GM23248 (cell line): ENCODE data around the gene CCDC8. TPM values are rescaled to one million over a fixed set of nuclear protein-coding genes. Genes with fewer than 3 reads are reported as not detected.
"Not testable (repeated sequence)": the region's sequence is repeated elsewhere in the genome, so short reads cannot be mapped to it uniquely, and the experiment has no call there.

Experiments used
- DNase-seq: peaks from one replicate; pipeline ENCODE4 v3.0.0-alpha.2; 2015
- H2AFZ ChIP-seq: fragments of 200-600 bp; sonication (generic); 2 replicates; pipeline ENCODE4 v1.6.1; 2016; ENCODE audit warnings: antibody characterized with exemption
- H3F3A ChIP-seq: fragments of 200-600 bp; sonication (generic); 2 replicates; pipeline ENCODE4 v1.6.1; 2016; ENCODE audit warnings: mild to moderate bottlenecking, antibody characterized with exemption, mixed run types; ENCODE audit not compliant: insufficient read depth
- H3K27ac ChIP-seq: fragments of 200-600 bp; sonication (generic); 2 replicates; pipeline ENCODE4 v1.5.1; 2016; ENCODE audit warnings: mild to moderate bottlenecking
- H3K27me3 ChIP-seq: fragments of 200-600 bp; sonication (generic); replicated peaks from 2 replicates; pipeline ENCODE4 v1.6.1; 2016; ENCODE audit warnings: mild to moderate bottlenecking; ENCODE audit not compliant: insufficient read depth
- H3K36me3 ChIP-seq: fragments of 200-600 bp; sonication (generic); 2 replicates; pipeline ENCODE4 v1.6.1; 2016; ENCODE audit warnings: low read depth, mild to moderate bottlenecking
- H3K4me1 ChIP-seq: fragments of 200-600 bp; sonication (generic); 2 replicates; pipeline ENCODE4 v1.6.1; 2016; ENCODE audit warnings: mild to moderate bottlenecking; ENCODE audit not compliant: insufficient read depth
- H3K4me2 ChIP-seq: fragments of 200-600 bp; sonication (generic); one replicate; pipeline ENCODE4 v1.6.1; 2016; ENCODE audit warnings: mild to moderate bottlenecking; ENCODE audit not compliant: unreplicated experiment
- H3K4me3 ChIP-seq: fragments of 200-600 bp; sonication (generic); 2 replicates; pipeline ENCODE4 v1.5.1; 2016; ENCODE audit warnings: mild to moderate bottlenecking
- H3K79me2 ChIP-seq: fragments of 200-600 bp; sonication (generic); 2 replicates; pipeline ENCODE4 v1.6.1; 2016; ENCODE audit warnings: mild to moderate bottlenecking; ENCODE audit not compliant: insufficient read depth
- H3K9ac ChIP-seq: fragments of 200-600 bp; sonication (generic); 2 replicates; pipeline ENCODE4 v1.6.1; 2016; ENCODE audit warnings: mild to moderate bottlenecking
- H3K9me2 ChIP-seq: fragments of 200-600 bp; sonication (generic); 2 replicates; pipeline ENCODE4 v1.6.1; 2016; ENCODE audit warnings: mixed run types, mild to moderate bottlenecking, moderate library complexity; ENCODE audit not compliant: insufficient read depth
- H3K9me3 ChIP-seq: fragments of 200-600 bp; sonication (generic); one replicate; pipeline ENCODE4 v1.6.1; 2017; ENCODE audit warnings: low read depth
- H4K20me1 ChIP-seq: fragments of 200-600 bp; sonication (generic); 2 replicates; pipeline ENCODE4 v1.6.0; 2016; ENCODE audit not compliant: insufficient read depth
- EZH2 ChIP-seq: fragments of 200-600 bp; sonication (generic); IDR thresholded peaks from 2 replicates; pipeline ENCODE4 v1.6.1; 2018; ENCODE audit warnings: antibody characterized with exemption, mild to moderate bottlenecking; ENCODE audit not compliant: insufficient read depth, poor library complexity, severe bottlenecking
- EZH2phosphoT487 ChIP-seq: fragments of 200-600 bp; sonication (generic); IDR thresholded peaks from 2 replicates; pipeline ENCODE4 v1.6.1; 2018; ENCODE audit warnings: antibody characterized with exemption, moderate library complexity, mild to moderate bottlenecking, low read depth; ENCODE audit not compliant: insufficient read depth
- WGBS, 2 experiments: methylation state at CpG; one replicate each; pipeline ENCODE4 v1.1.6; 2015 to 2017; ENCODE audit warnings: low lambda C conversion rate in 2 of 2, low coverage in 1 of 2; ENCODE audit errors: missing lambda C conversion rate in 2 of 2; 5-methylcytosine and 5-hydroxymethylcytosine counted together
- in situ Hi-C: fragments of 300-500 bp; cut with MboI; formaldehyde crosslinking; loops from 2 replicates; pipeline ENCODE4 v1.15.0; 2020
- polyA plus RNA-seq: library from polyadenylated mRNA; unstranded; fragments of >200 nt; fragmentation: Nextera tagmentation; extraction: Ambion mirVana; gene quantifications from 2 replicates; pipeline ENCODE4 v1.2.1, GENCODE V29; 2016
- total RNA-seq: library from RNA; depleted of rRNA; stranded (reverse); fragments of >200 nt; shearing (Covaris generic); gene quantifications from 2 replicates; pipeline ENCODE4 v1.2.3, GENCODE V29; 2014

Gene CCDC8
- total and polyA plus RNA-seq, 2 experiments from 2014 or later = 6.0 to 10.1 TPM

DNA sequence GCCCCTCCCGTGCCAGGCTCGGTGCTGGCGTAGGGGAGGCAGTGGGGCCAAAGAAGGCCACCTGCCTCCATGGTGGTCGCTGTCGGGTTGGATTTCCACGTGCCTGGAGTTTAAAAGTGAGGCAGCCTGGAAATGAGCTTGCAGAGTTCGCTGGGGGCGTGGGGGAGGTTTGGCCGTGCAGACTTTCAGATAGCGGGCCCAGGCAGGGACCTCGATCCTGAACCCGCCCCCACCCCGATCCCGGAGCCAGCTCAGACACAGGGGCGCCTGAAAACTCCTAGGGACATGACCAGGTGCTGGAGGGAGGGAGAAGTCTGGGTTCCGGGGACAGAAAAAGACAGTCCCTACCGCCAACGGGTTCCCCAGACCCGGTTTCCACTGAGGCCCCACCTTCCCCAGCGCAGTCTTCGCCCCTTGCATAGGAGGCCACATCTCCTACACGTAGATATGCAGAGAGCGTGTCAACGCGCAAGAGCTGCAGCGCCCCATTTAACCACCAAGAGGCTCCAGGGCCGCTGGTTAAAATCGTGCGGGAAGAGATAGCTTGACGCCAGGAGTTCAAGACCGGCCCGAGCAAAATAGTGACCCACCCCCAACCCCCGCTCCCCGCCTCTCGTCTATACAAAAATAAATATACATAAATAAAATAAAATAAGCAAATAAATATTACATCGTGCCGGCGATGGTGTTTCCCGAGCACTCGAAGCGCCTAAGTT is 8.5 kb downstream of the CCDC8 start:
- H2AFZ ChIP-seq = no peak overlapping the region

DNA sequence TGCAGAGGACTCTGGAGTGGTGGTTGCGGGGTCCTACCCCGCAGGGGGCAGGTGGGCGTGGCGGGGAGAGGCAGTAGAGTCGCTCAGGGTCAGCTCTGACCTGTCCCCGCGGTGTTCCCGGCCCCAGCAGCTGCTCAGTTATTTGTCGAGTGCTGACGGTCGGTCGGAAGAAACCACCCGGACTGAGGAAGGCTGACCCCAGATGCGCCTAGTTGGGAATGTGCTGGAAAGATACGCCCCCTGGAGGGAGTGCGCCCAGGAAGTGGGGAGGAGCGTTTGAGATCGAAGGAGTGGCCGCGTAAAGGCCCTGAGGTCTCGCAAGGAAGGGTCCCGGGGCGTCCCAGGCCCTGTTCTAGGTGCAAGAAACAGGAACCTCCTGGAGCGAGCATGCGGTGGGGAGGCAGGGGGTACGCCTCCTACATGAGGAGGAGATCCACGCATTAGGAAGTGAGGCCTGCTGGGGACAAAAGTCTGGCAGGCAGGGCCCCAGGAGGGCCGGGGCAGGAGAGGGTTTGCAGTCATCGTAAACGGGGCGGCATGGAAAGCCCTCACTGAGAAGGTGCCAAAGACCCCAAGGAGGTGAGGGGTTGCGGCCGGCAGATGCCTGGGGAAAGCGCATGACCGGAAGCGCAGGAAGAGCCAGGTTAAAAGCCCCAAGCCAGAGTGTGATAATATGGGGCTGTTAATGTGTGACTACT is 9.2 kb downstream of the CCDC8 start:
- WGBS, 2 experiments = 16 to 18% methylated on average over 36 of the region's 36 CpGs
- Histone ChIP-seq H2AFZ (peak overlapping the region; percentile 66), H3K27me3 (peaks cover 4% of the 10 kb centered on the region; the same call in 1 of the 2 replicates), H3K9me2 (no peaks in the 10 kb centered on the region), H3K4me2 (no peak overlapping the region), H3K9me3 (no peaks in the 10 kb centered on the region), H3K9ac (no peak overlapping the region), H3K79me2 (no peaks in the 10 kb centered on the region), H3K36me3 (no peaks in the 10 kb centered on the region), H4K20me1 (no peaks in the 10 kb centered on the region), H3K27ac (no peak overlapping the region), H3K4me1 (peaks cover 6% of the 10 kb centered on the region; the same call in 1 of the 2 replicates), H3K4me3 (no peak overlapping the region; the same call in 1 of the 2 replicates), H3F3A (no peaks in the 10 kb centered on the region)
- TF ChIP-seq EZH2phosphoT487 (no peak), EZH2 (no peak)
- DNase-seq = peak; percentile 38
- in situ Hi-C loops = loop anchor here (5.0 kb wide), 1 partner anchor 83 kb away; no protein-coding TSS in a partner anchor

More for the DNA sequence above, 8.5 kb downstream of the CCDC8 start:
- no peak for DNase-seq
- Histone ChIP-seq H3K79me2 (no peaks in the 10 kb centered on the region), H3K27ac (no peak overlapping the region), H3K27me3 (peaks cover 4% of the 10 kb centered on the region; the same call in 1 of the 2 replicates), H3K9me3 (no peaks in the 10 kb centered on the region), H4K20me1 (no peaks in the 10 kb centered on the region), H3F3A (no peaks in the 10 kb centered on the region), H3K4me2 (no peak overlapping the region), H3K4me1 (peaks cover 6% of the 10 kb centered on the region; the same call in 1 of the 2 replicates), H3K4me3 (no peak overlapping the region), H3K9ac (no peak overlapping the region), H3K36me3 (no peaks in the 10 kb centered on the region), H3K9me2 (no peaks in the 10 kb centered on the region)
- in situ Hi-C loops = loop anchor here (5.0 kb wide), 1 partner anchor 82 kb away; no protein-coding TSS in a partner anchor
- WGBS, 2 experiments = 66 to 72% methylated on average over 33 to 38 of the region's 41 CpGs
- TF ChIP-seq EZH2phosphoT487 (no peak), EZH2 (no peak)

DNA sequence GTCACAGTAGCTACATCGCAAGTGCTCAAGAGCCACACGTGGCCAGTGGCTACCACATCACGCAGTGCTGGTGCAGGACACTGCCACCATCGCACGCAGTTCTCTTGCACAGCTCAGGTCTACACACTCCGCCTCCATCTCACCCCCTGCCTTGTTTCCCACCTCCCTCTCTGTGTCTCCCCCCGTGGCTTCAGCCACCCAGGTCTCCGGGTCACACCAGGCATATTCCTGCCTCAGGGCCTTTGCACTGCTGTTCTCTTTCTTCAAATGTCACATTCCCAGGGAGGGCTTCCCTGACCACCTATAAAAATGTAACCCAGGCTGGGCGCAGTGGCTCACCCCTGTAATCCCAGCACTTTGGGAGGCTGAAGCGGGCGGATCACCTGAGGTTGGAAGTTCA is 10.6 kb downstream of the CCDC8 start:
- no peak overlapping the region for H3K4me3 ChIP-seq
- H3K27ac ChIP-seq = no peak overlapping the region
- H3K9me2 ChIP-seq = no peaks in the 10 kb centered on the region
- no peak for DNase-seq
- TF ChIP-seq EZH2phosphoT487 (no peak), EZH2 (no peak)
- no peaks in the 10 kb centered on the region for H3K4me1 ChIP-seq
- no peak overlapping the region for H3K9ac ChIP-seq
- H2AFZ ChIP-seq = no peak overlapping the region
- peaks cover 2% of the 10 kb centered on the region; the same call in 1 of the 2 replicates for H3K27me3 ChIP-seq
- no peaks in the 10 kb centered on the region for H3F3A ChIP-seq
- H3K79me2 ChIP-seq = no peaks in the 10 kb centered on the region
- no peaks in the 10 kb centered on the region for H4K20me1 ChIP-seq
- H3K4me2 ChIP-seq = no peak overlapping the region
- H3K36me3 ChIP-seq = no peaks in the 10 kb centered on the region
- in situ Hi-C loops = loop anchor here (5.0 kb wide), 1 partner anchor 85 kb away; no protein-coding TSS in a partner anchor
- H3K9me3 ChIP-seq = no peaks in the 10 kb centered on the region
- WGBS, 2 experiments = 83 to 84% methylated on average over 11 of the region's 11 CpGs

DNA sequence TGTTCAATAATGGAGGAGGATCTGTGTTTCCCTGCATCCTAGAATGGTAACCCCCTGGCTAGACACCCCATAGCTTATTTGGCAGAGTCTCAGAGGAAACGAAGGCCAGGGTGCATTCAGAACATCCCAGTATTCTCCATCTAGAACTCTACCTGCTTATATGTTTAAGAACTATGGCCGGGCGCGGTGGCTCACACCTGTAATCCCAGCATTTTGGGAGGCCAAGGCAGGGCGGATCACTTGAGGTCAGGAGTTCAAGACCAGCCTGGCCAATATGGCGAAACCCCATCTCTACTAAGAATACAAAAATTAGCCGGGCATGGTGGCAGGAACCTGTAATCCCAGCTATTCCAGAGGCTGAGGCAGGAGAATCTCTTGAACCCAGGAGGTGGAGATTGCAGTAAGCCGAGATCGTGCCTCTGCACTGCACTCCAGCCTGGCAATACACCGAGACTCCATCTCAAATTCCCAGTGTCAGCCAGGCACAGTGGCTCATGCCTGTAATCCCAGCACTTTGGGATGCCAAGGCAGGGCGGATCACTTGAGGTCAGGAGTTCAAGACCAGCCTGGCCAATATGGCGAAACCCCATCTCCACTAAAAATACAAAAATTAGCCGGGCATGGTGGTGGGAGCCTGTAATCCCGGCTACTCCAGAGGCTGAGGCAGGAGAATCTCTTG is 15.4 kb downstream of the CCDC8 start:
- H3K4me2 ChIP-seq, H4K20me1 ChIP-seq, H3K9me2 ChIP-seq, H3F3A ChIP-seq, in situ Hi-C loops, H3K9me3 ChIP-seq, H3K36me3 ChIP-seq, H3K4me3 ChIP-seq, H3K9ac ChIP-seq, H3K4me1 ChIP-seq, H3K79me2 ChIP-seq, H3K27me3 ChIP-seq, H2AFZ ChIP-seq, DNase-seq, H3K27ac ChIP-seq: not testable (repeated sequence)
- WGBS, 2 experiments = 58 to 61% methylated on average over 14 of the region's 14 CpGs
